Keratinocyte (primary cell): ENCODE results near the gene BUD31.

Source experiments
- EZH2 ChIP-seq: IDR thresholded peaks from one replicate; pipeline ENCODE4 v1.6.1; 2012; ENCODE audit warnings: inconsistent platforms, mild to moderate bottlenecking, low read length, moderate library complexity
- TF ChIP-seq, protein P1 (sequence below), 3 experiments: IDR thresholded peaks in 1 of 3; conservative IDR thresholded peaks in 1 of 3; optimal IDR thresholded peaks in 1 of 3; 2 replicates in 2 of 3; 3 replicates in 1 of 3; pipeline versions ENCODE3 to v1.5.1; 2011; ENCODE audit warnings: low read length in 3 of 3, mild to moderate bottlenecking in 3 of 3, moderate library complexity in 2 of 3, control low read depth in 1 of 3, inconsistent platforms in 1 of 3; ENCODE audit not compliant: insufficient read depth in 2 of 3; ENCODE audit errors: extremely low read depth in 1 of 3

DNA sequence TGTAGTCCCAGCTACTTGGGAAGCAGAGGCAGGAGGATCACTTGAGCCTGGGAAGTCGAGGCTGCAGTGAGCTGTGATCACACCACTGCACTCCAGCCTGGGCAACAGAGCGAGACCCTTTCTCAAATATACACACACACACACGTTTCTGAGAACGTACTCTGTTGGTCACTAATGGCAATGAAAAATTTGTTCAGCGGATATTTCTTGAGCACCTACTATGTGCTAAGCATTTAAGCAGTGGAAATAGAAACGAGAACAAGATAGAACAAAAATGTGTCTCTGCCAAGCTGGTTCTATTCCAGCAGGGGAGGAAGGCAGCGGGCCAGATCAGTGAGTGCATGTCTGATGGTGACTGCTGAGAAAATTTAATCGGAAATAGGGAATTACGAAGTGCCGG is 25.6 kb upstream of the BUD31 start:
- TF ChIP-seq, protein P1, sequence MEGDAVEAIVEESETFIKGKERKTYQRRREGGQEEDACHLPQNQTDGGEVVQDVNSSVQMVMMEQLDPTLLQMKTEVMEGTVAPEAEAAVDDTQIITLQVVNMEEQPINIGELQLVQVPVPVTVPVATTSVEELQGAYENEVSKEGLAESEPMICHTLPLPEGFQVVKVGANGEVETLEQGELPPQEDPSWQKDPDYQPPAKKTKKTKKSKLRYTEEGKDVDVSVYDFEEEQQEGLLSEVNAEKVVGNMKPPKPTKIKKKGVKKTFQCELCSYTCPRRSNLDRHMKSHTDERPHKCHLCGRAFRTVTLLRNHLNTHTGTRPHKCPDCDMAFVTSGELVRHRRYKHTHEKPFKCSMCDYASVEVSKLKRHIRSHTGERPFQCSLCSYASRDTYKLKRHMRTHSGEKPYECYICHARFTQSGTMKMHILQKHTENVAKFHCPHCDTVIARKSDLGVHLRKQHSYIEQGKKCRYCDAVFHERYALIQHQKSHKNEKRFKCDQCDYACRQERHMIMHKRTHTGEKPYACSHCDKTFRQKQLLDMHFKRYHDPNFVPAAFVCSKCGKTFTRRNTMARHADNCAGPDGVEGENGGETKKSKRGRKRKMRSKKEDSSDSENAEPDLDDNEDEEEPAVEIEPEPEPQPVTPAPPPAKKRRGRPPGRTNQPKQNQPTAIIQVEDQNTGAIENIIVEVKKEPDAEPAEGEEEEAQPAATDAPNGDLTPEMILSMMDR (optimal IDR thresholded peaks at IDR 0.05 in 1 of 3, IDR thresholded peaks at IDR 0.05 in 1 of 3, conservative IDR thresholded peaks at IDR 0.05 in 1 of 3; ENCODE audit: extremely low read depth in 1 of 3, insufficient read depth in 2 of 3, low read length in 3 of 3): no peak
- TF ChIP-seq EZH2: no peak
